ENCODE measurements around the gene SPECC1L. TPM values are rescaled to one million over a fixed set of nuclear protein-coding genes. Genes with fewer than 3 reads are reported as not detected.

SPECC1L gene
- total RNA-seq, 1 donor from 2014 or later = 39.6 TPM

DNA sequence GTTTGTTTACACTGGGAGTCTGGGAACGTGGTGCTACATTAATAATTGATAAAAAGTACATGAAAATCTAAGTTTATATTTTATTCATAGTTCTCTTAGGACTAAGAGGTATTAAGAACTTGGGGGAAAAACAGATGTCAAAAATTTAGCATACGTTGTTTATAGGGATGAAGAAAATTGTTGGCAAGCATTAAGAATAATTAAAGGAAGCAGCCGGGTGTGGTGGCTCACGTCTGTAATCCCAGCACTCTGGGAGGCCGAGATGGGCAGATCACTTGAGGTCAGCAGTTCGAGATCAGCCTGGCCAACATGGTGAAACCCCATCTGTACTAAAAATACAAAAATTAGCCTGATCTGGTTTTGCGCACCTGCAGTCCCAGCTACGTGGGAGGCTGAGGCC is 96.1 kb downstream of the SPECC1L start:
- DNase-seq = no peak

DNA sequence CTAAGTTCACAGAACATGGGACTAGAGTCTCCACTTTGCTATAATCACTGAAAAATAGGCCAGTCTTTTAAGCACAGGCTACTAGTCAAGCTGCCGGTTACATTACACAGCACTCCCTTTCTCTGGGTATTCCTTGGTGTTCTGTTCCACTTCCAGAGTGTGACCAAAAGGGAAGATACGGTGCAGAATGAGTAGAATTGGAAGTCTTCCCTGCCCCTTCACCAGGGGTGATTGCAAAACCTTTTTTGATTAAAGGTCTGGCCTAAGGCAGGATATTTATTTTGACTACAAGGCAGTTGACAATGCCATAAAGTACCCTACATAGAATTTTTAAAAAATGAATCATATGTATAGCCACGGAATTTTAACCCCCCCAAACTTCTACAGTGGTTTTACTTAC is 97.2 kb downstream of the SPECC1L start:
- no peak for DNase-seq

DNA sequence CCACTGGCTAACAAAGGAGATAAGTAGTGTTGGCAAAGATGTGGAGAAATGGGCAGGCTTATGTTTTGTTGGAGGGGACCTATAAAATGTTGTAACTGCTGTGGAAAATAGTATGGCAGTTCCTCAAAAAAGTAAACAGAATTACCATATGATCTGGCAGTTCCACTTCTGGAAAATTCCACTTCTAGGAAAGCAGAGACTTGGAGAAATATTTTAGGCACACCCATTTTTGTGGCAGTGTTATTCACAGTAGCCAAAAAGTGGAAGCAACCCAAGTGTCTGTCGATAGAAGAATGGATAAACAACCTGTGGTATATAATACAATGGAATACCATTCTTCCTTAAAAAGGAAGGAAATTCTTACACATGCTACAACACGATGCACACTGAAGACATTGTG is 99.8 kb downstream of the SPECC1L start:
- no peak for DNase-seq

DNA sequence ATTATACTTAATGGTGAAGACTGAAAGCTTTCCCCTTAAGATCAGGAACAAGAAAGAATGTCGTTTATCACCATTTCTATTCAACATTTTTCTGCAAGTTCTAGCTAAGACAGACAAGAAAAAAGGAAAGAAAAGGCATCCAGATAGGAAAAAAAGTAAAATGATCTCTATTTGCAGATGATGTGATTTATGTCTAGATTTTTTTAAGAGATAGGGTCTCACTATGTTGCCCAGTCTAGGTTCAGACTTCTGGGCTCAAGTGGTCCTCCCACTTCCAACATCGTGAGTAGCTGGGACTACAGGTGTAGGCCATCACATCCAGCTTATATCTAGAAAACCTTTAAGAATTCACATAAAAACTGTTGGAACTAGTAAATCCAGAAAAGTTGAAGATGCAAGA is 105.4 kb downstream of the SPECC1L start:
- no peak for DNase-seq

DNA sequence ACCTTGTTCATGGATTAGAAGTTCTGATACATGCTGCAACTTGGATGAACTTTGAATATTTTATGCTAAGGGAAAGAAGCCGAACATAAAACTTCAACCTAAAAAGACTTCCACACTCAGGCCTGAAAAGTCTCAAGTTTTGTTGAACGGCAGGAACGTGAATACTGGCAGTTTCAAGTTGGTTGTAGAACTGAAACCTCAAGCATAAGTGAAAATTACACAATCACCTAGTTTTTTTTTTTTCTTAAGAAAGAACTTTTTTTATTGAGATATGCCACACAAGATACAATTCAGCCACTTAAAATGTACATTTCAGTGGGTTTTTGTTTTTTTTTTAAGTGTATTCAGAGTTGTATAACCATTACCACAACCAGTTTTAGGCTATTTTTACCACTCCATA is 106.0 kb downstream of the SPECC1L start:
- DNase-seq = no peak

DNA sequence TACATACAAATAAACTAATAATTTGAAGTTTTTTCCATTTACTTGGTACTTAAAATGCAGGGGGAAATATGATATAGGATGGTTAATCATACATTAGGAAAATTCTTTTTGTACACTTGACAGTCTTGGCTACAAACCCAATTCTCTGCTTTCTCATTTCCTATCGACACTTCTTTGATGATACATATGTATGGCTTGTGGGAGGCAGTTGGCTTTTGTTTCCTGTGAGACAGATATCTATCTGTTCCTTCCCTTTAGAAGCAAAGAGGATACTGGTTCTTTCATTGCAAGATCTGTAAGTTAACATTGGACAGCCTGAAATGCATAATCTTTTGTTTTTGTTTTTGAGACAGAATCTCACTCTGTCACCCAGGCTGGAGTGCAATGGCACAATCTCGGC is 108.9 kb downstream of the SPECC1L start:
- no peak for DNase-seq

DNA sequence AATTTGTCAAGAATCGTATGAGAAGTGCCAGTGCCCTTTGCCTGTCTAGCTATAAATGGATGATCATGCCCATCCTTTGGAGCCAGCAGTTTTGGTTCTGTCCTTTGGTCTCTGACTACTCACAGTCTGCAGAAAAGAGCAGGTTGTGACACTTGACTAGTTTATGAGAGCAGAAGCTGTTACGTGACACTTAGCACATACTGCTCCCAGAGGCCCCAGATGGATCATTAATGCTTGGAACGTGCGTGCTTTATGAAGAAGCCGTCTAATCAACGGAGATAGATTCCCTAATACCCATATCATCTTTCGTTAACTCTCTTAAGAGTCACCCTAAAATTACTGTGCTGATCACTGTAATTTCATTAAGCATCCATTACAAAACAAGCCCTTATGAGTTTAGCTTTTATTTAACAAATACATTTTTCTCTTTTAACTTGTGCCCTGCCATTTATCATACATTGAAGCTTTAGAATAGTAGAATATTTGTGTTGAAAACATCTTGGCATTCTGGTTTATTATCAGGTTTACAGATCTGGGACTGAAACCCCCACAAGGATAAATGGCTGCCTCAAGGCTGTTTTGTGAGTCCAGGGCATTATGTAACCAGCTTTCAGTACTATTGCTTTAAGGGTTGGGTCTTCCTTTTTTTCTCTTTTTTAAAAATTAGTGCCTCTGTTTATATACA is 109.7 kb downstream of the SPECC1L start:
- peak; percentile 62 for DNase-seq

DNA sequence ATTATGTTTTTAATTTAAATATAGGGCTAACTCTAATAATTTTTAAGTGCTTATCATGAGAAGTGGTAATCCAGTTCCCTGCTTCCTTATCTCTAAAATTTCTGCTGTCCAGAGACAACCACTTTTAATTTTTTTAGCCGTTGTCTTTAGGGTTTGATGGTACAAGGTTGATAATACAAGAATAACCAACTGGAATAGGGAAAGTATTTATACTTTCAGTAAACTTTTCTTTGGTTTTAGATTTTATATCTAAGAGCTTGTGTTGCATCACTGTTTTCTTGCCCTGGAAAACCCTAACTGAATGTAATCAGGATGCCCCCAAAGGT is 110.2 kb downstream of the SPECC1L start:
- no peak for DNase-seq

DNA sequence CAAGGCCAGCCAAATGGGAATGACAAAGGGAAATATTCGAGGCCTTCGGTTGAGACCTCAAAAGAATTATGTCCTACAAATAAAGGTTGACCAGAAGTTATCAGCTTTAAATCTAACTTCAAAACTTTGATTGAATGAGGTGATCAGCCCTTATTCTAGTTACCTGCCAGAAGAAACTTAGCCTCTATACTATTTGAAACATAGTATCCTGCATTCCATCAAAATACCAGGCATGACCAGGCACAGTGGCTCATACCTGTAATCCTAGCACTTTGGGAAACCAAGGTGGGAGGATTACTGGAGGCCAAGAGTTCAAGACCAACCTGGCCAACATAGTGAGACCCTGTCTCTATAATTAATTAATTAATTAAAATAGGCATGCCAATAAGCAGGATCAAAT is 112.4 kb downstream of the SPECC1L start:
- DNase-seq = no peak

DNA sequence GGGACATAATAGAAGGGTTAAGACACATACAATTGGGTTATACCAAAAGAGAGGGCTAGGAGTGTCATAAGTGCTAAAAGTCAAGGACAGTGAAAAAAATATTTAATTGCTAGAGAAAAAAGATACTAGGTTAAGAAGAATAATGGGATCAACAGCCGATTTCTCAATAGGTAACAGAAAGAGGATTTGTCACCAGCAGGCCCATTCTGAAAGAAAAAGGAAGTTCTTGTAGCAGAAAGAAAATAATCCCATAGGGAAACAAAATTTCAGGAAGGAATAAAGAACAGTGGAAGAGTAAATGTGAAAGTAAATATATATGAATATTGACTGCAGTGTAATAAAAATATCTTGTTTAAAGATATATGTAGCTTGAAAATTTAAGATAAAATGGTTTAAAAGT is 113.5 kb downstream of the SPECC1L start:
- DNase-seq = no peak

DNA sequence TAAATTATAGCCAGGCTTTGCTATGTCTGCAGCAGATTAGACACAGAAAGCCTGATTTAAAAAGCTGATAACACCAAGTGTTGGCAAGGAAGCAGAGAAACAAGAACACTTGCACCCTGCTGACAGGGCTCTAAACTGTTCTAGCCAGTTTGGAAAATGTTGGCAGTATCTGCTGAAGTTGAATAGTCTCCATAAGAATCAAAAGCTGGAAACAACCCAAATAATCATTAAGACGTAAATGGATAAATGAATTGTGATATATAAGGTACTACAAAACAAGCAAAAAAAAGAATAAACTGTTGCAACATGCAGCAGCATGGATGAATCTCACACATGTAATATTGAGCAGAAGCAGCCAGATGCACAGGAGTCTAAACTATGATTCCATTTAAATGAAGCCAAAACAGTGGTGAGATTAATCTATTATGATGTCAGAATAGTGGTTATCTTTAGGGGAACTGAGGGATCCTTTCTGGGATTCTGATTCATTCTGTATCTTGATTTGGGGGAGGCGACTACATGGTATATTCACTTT is 116.4 kb downstream of the SPECC1L start:
- no peak for DNase-seq

DNA sequence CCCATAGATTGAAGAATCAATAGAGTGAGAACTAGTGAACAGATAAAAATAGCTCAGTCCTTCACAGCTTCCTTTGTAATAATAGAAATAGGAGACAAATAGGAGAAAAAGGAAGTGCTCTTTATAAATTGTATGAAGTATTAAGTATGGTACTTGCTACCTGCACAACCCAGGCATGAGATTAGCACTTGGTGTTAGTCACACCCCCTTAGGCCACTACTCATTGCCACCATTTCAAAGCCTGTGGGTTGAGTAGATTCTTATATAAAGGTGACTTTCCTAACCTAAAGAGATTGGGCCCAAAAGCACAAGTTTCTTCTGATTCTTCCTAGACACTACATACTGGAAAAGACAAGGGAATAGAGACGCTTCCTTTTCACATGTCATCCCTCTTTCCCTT is 119.0 kb downstream of the SPECC1L start:
- no peak for DNase-seq

DNA sequence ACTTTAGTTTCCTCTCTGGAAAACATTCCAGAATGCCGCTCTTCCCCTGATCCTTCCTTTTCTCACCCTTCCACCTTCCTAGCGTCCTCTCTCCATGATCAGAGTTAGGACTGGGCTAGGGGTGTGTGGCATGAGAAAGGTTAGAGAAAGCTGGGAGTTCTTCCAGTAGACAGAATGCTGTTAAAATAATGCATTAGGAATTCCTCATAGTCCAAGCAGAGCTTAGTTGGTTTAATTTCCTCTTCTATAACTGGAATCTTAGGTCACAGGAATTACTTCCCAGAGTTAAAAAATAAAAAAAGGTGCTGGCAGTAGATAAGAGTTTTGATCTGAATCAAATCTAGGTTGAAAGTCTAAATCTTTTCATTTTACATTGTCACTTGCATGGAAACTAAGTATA is 119.5 kb downstream of the SPECC1L start:
- DNase-seq = no peak

DNA sequence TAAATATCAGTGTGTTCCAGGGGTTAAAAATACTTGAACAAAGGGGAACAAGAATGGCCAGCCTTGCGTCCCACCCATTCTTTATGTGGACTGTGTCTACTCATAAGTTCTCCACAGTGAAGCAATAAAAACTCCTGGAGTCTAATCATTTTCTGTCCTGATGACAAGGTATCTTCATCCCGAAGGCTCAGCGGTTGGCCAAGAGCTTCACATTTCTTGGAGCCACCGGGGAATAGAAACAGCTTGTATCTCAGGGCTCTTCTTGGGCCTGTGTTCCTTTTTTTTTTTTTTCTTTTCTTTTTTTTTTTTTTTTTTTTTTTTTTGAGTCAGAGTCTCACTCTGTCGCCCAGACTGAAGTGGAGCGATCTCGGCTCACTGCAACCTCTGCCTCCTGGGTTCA is 119.9 kb downstream of the SPECC1L start:
- no peak for DNase-seq

DNA sequence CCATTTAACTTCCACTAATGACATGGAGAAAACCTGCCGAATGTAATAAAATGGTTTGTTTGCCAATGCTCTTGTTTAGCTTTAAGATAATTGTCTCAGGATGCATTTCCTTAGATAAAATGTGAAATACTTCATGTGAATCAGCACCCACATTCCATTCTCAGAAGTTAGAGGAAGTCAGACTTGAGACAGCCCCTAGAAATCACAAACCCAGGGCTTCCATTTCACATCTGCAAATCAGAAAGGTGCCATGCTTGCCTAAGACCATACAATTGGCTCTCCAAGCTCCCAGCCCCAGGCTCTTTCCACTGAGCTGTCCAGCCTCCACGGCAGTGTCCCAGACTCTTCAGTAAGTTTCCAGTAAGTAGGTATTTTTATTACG is 121.2 kb downstream of the SPECC1L start:
- DNase-seq = no peak

DNA sequence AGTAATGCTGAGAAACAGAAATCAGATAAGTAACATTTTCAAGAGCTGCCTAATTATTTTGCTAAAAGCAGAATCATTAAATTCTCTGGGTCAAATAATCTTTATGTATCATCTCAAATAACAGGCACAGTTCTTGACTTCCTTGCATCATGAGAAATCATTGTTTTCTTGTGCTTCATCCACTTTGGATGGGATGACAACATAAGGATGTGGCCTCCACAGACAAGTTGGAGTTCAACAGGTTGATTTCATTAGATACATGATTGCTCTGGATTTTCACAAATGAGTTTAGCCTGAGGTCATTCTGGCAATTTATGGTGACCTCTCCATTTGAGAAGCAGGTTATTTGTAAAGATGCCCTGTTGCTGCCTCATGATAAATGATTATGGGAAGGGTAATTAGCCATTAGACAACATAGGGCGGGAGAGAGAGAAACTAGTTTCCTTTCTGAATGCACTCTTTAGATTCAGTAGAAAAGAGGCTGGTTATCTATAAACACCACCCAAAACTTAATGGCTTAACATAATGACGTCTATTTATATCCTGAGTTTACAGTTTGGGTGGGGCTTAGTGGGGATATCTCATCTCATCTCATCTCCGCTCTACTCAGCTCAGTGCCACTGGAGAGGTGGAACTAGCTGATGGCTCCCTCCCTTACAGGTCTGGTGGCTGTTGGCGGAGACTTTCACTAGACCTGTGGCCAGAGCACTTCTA is 121.7 kb downstream of the SPECC1L start:
- no peak for DNase-seq

DNA sequence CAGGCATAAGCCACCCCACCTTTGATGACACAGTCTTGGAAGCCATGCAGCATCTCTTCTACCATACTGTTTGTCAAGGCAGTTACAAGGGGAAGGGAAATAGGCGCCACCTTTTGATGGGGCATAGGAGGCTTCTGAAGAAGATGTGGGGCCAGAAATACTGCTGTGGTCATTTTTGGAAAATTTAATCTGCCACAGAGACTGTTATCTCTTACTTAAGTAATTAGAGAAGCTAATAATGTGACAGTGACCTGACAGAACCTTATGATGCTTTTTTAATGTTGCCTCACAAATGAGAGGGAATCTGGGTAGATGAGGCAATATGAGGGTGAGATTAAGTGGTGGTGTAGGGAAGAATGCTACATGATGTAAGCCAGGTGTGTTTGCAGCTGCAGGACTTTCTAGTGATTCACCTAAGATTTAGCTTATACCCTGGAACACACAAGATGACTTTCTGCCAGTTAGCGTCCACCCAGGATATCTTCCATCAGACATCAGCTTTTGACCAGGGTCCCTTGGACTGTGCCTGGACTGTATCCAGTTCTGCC is 122.5 kb downstream of the SPECC1L start:
- no peak for DNase-seq

DNA sequence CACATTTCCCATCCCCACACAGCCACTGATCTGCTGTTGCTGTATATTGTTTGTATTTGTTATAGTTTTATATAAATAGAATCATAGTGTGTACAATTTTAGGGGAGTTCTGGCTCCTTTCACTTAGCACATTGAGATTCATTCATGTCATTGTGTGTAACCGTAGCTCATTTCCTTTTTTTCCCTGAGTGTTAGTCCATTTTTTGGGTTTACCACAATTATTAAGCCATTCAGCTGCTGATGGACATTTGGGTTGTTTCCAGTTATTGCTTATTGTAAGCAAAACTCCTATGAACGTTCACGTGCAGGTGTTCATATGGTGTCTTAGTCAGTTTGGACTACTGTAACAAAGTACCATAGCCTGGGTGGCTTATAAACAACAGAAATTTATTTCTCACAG is 123.2 kb downstream of the SPECC1L start:
- DNase-seq = no peak

DNA sequence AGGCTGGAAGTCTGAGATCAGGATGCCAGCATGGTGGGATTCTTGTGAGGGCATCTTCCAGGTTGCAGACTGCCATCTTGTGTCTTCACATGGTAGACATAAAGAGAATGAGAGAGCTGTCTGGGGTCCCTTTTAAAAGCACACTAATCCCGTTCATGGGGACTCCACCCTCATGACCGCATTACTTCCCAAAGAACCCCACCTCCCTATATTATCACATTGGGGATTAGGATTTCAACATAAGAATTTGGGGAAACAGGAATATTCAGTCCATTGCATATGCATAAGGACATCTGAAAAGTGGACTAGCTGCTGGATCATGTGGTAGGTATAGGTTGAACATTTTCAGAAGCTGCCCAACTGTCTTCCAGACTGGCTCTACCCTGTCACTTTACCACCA is 123.6 kb downstream of the SPECC1L start:
- no peak for DNase-seq

DNA sequence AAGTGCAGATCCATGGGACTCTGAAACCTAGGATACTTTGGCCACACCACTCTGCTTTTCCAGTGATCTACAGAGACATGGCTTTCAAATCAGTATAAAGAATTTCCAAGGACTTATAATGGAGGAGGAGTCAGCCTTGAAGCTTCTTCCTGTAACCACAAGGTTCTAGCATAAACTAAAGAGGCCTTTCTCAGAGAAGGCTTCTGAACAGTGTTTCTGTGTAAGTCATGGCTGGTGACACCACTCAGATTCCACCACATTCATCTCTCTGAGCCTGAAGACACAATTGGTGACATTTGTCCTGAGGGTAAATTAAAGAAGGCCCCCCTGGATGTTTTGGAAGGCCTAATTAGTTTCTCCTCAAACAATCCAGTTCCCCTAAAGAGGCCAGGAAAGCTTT is 127.8 kb downstream of the SPECC1L start:
- no peak for DNase-seq

DNA sequence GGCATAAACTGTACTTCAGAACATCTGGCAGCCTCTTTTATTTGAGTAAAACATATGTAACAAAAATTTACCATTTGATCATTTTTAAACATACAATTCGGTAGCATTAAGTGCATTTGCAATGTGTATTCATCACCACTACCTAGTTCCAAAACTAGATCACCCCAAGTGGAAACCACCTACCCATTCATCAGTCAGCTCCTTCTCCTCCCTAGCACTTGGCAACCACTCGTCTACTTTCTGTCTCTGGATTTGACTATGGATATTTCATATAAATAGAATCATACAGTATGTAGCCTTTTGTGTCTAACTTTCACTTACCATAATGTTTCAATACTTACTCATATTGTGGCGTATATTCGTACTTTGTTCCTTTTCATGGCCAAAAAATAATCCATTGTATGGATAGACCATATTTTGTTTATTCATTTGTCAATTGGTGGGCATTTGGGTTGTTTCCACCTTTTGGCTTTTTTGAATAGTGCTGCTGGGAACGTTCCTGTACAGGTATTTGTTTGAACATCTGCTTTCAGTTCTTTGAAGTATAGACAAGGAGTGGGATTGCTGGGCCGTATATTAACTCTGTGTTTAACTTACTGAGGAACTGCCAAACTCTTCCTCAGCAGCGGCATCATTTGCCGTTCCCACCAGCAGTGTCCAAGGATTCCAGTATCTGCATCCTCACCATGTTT is 129.5 kb downstream of the SPECC1L start:
- DNase-seq = no peak

DNA sequence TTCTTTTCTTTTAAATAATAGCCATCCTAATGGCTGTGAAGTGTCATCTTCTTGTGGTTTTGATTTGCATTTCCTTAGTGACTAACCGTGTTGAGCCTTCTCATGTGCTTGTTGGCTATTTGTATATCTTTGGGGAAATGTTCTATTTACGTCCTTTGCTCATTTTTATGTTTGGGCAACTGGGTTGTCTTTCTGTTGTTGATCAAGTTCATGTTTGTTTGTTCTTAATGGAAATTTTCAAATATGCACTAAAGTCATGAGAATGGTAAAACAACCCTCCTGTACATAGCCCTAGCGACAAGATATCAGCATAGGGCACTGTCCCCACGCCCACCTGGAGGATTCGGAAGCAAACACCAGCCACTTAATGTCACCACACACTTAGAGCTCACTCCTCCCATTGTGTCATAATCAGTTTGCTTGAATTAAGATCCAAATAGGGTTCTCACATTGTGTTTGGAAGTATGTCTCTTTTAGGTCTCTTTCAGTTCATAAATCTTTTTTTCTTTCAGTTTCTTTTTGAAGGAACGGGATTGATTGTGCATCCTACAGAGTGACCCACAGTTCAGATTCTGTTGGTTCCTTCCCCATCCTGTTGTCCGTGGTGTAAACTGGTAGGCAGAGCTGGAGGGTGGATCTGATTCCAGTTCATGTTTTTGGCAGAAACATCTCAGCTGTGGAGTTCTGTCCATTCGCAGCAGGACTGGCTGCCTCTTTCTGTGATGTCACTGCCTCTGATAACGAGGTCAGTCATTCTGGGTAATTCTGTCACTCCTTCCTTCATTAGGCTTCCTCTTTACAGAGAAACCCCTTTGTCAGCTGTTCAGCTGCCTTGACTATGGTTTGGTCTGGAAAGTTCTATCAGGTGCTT is 130.3 kb downstream of the SPECC1L start:
- DNase-seq = no peak
